Measurements from ENCODE around the gene OAF.
"Not testable (repeated sequence)": the region's sequence is repeated elsewhere in the genome, so short reads cannot be mapped to it uniquely, and the experiment has no call there.

Gene OAF

GRCh38 chr11:120210626-120211521 is at the start of gene OAF:
Gene OAF, plus strand, starts transcription at chr11:120211032. Its CDS starts 248 bp downstream, at chr11:120211280.
- peak; percentile 51 to 68 for DNase-seq

GRCh38 chr11:120167659-120168058 is 43.2 kb upstream of the OAF start:
- DNase-seq, result no peak

GRCh38 chr11:120168108-120168959 is 42.5 kb upstream of the OAF start:
- no peak for DNase-seq

DNA sequence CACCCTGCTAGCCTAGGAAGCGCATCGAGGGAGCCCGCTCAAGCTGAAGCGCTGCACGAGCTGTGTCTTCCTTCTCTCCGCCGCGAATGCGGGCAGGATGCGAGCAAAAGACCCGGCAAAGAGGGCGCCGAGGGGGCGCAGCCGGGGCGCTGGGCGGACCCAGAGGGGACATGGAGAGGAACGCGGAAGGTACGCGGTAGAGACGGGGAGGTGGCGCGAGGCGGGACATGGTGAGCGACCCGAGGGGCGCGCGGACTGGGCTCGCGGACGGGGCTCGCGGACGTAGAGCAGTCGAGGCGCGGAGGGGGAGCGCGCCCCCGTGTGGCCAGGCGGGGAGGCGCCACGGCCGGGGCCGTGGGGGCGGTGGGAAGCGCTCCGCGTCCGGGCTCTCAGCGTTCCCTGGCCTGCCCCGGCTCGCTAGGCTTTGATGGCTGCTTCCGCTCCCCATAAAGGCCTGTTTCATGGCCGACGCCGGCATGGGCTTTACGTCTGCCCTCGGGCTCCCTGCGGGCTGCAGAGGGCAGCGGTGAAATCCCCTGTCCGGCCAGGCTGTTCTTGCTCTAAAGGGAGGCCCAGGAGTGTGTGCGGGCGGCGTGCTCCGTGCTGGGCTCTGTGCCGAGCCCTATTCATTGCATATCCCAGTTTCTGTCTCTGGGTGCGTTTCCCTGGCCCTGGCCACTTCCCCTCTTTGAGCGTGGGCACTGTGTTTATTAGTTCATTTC is 41.7 kb upstream of the OAF start:
- peak in 1 of 2 donors; percentile 52 for DNase-seq

DNA sequence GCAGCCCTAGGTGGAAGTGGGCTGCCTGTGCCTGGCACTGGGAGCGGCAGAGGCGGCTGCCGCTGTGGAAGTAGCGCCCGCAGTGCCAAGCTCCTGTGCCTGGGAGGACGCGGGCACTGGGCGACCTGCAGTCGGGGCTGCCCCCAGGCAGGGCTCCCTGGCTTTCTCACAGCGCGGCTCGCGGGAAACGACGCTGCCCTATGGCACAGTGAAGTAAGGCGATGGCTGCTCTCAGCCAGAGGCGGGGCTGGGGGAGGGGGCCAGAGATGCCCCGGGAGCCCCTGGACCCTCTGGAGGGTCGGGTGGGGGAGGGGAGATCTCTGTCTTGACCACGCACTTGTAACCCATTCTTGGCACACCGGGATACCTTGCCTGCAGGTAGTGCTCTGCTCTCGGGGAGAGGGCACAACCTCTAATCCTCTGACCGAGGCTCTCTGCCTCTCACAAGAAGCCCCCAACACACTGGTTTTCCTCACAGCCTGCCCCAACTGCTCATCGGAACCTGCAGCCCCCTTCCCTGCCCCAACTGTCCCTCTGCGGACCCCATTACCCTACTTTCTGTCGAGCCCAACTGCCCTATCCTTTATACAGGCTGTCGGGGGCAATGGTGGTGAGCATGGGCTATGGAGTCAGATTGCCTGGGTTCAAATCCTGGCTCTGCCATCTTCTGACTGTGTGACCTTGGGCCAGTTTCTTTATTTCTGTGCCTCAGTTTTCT is 40.7 kb upstream of the OAF start:
- DNase-seq, result no peak

- DNase-seq, result no peak
Measured at GRCh38 chr11:120170741-120171261, 40.0 kb upstream of the OAF start.

DNA sequence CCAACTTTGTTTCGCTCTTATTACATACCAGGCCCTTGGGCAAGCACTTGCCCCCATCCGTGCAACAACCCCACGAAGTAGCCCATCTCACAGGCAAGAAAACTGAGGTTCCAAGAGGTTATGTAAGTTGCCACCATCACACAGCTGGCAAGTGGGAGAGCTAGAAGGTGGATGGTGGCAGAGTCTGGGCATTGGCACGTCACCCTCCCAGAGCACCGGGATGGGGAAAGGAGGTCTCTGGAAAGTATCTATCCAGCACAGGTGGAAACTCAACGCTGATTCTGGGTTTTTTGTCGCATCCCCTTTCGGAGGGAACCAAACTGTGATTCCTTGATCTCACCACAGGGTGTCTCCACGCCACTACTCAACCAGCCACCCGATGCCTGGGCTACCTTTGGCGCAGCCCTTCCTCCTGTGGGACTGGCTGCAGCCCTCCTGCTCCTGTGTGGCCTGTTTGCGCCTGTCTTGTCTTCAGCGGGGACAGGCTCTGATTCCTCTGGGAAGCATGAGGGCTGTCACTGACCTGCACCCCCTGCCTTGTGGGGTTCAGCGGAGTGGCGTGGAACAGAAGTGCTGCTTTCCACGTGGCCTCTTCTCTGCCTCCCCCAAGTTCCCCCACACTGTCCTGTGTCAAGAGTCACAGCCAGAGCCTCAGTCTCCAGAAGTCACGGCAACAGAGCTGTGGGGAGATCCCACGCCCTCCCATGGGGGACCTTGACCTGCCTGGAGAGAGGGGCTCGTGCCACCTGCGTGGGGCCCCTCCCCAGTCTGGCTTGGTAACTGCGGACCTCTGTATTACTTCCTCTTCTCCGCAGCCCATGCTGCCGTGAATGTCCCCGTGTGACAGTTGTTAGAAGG is 38.5 kb upstream of the OAF start:
- peak; percentile 21 to 53 for DNase-seq

- no peak for DNase-seq
Measured at GRCh38 chr11:120173019-120173705, 37.7 kb upstream of the OAF start.

- DNase-seq, result no peak
Measured at GRCh38 chr11:120173807-120174206, 37.0 kb upstream of the OAF start.

DNA sequence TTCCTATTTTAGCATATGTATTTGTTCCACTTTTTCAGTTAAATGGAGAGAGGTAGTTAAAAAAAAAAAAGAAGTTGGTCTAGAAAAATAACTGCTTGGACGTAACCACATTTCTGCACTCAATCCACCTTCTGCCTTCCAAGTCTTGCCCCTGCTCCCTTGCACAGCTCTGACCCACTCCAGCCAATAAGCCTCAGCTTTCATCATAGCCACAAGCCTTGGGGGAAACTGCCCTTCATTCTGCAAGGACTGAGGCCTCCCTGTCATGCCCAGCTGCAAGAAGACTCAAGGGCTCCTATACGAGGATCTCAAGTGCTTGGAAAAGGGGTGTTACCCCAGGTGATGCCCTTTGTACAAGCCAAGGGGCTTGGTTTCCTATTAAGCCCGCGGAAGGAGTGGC is 36.0 kb upstream of the OAF start:
- DNase-seq, result no peak

- no peak for DNase-seq
Measured at GRCh38 chr11:120178561-120179056, 32.2 kb upstream of the OAF start.

DNA sequence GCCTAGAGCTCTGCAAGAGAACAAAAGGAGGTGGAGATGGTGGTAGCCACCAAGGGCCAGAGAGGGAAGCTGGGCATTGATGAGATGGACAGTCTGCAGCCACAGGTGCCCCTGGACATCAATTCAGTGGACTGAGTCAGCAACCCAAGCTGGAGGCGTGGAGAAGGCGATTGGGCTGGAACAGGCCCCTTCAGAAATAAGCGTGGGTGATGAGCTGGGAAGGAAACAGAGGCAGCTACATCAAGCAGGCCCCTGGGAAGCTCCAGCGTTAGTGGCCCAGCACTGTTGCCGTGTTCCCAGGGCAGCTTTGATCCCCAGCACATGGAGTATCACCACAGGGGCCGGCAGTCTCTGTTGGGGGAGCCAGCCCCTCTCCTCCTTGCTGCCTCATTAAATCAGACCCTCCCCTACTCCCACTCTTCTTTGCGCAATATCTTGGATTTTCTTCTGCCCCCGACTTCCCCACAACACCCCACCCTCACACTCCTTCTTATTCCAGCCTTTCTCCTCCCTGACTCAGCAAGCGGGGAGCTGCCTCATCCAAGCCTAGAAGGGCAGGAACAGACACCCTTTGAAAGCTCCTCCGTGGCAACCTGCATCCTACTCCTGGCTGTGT is 31.7 kb upstream of the OAF start:
- DNase-seq, result no peak

DNA sequence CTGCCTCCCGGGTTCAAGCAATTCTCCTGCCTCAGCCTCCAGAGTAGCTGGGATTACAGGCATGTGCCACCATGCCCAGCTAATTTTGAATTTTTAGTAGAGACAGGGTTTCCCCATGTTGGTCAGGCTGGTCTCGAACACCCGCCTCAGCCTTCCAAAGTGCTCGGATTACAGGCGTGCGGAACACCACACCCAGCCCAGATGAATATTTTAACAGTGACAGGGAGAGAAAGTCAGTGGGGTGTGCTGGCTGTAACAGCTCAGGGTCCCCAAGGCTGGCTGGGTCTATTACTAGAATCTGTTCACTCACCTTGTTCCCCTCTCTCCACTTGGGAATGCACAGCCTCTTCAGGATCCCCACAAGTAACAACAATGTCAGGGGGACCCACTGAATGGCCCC is 30.8 kb upstream of the OAF start:
- DNase-seq, result not testable (repeated sequence)

DNA sequence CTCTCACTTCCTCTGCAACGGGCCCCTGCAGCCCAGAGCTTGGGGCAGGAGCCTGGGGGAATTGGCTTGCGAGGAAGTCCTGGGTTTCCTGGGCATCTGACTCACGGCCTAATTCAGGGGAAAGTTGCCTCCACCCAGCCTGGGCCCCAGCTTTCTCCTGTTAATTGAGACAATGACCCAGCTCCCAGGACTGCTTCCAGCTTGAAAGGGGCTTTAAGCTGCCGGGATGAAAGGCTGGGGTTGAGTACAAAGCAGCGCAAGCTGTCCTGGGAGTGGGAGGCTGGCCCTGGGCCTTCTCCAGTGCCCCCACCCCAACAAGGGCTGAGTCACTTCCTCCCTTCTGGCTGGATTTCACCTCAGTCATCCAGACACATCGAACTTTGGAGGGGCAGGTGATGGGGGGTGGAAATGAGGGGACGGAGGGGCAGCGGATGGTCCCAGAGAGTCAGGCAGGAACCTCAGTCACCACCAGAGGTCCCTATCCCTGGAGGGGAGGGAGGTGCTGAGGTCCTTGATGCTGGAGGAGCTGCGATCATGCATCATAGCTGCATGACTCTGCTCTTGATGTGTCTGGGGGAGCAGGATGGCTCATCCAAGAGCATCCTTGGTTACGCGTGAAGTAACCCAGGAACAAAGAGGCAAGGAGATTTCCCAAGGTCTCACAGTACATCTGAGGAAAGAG is 30.1 kb upstream of the OAF start:
- DNase-seq, result no peak

DNA sequence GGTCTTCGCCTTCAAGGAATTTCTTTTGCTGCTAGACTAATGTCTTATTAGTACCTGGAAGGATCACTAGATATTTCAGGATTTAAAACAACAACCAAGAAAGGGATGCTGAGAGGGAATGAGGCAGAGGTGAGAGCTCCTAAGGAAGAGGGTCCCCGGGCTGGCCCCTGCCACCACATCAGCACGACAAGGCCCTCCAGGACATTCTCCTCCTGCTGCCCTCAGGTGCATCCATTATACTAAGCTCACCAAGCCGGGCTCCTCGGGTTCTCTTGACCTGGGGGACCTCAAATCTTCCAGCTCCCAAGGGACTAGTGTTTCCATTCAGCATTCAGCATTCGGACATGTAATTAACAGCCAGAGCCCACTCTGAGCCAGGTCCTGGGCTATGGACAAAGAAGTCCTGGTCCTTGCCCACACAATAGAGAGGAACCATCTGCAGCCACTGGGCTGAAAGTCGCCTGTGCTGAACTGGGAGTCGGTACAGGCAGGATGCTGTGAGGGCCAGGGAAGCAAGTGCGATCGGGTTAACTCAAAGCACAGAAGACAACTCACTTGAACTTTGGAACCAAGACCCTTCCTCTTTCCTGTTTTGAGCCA is 29.4 kb upstream of the OAF start:
- DNase-seq, result no peak

GRCh38 chr11:120182372-120182771 is 28.5 kb upstream of the OAF start:
- no peak for DNase-seq

- DNase-seq, result no peak
Measured at GRCh38 chr11:120182790-120183491, 27.9 kb upstream of the OAF start.

GRCh38 chr11:120183701-120184141 is 27.1 kb upstream of the OAF start:
- no peak for DNase-seq

Data from CD4-positive, alpha-beta T cell treated with Interferon alpha-2 for 1 hour (primary cell).